ENCODE data around the gene IQUB.
"Not testable (repeated sequence)": the region's sequence is repeated elsewhere in the genome, so short reads cannot be mapped to it uniquely, and the experiment has no call there.

IQUB gene

DNA sequence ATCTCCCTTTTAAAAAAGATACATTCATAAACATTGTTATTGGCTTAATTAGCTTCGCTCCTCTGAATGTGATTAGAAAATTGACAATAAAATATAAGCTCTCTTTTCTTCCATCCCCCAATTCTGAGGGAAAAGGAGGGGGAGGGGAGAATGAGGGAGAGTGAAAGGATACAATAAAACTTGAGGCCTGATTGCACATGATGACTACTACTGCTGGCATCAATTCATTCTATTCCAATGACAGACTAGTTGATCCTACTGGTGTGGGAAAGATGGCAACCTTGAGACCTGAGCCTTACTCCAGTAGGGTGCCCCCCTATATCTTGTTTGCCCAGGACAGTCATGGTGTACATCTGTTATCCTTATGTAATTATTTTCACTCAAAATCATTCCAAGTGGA is 4.5 kb upstream of the IQUB start:
- no peak for DNase-seq

GRCh38 chr7:123538189-123538714 is 3.9 kb upstream of the IQUB start:
- DNase-seq = no peak

DNA sequence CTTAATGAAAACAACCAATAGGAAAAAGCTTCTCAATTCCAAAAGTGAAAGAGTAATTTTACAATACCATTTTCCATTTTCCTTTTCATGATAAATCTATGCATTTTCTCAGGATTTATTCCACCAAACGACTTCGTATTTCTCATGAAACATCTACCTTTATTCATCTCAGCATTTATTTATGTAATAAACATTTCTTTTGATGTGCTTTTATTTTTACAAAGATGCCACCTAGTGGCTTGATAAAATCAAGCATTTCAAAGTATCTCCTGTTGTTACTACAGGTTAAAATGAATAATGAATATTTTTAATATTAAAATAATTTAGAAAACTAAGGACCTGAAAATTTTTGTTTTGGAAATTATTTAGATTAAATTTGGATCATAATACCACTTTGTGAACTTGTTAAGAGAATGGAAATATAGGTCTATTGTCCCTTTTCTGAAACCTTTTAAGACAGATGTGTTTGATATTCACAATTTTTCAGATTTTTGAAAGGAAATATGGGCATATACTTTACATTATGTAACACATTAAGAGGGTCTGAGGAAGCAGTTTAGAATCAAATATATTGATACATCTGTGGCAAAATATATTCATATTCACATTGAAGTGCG is 2.7 kb upstream of the IQUB start:
- no peak for DNase-seq

- DNase-seq = no peak
These were observed 1.1 kb upstream of the IQUB start for GRCh38 chr7:123535517-123535916.

- no peak for DNase-seq
These were observed 439 bp downstream of the IQUB start for GRCh38 chr7:123533929-123534382.

GRCh38 chr7:123533553-123533917 is 860 bp downstream of the IQUB start:
- DNase-seq = no peak

- peak; percentile 72 for DNase-seq
These were observed 1.4 kb downstream of the IQUB start for GRCh38 chr7:123532788-123533552.

DNA sequence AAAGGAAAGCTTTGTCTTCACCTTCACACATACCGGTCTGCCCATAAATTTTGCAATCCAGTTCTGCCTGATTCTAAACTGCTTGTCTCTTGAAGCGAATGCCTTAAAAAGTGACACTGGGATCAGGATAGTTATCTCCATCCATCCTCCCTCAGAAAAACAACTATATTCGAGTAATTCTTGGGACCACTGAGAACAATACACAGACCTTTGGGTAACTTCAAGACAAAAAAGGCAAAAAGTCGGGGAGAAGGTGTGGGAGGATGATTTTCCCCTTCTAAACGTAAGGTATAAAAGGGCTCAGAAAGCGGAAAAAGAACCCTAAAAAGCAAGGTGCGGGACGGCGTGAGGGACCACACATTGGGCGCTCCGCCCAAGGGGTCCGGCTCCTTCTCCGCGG is 2.1 kb downstream of the IQUB start:
- not testable (repeated sequence) for DNase-seq

DNA sequence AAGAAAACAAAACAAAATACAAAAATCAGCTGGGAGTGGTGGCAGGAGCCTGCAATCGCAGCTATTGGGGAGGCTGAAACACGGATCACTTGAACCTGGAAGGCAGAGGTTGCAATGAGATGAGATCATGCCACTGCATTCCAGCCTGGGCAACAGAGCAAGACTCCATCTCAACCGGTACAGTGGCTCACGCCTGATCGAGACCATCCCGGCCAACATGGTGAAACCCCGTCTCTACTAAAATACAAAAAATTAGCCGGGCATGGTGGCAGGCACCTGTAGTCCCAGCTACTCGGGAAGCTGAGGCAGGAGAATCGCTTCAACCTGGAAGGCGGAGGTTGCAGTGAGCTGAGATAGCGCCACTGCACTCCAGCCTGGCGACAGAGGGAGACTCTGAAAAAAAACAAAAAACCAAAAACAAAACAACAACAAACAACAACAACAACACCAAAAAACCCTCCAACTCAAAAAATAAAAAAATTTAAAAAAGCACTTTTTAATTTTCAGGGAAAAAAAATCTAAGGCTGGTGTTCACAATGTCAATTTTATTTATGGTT is 4.3 kb downstream of the IQUB start:
- not testable (repeated sequence) for DNase-seq

- DNase-seq = no peak
These were observed 6.1 kb downstream of the IQUB start for GRCh38 chr7:123528265-123528664.

DNA sequence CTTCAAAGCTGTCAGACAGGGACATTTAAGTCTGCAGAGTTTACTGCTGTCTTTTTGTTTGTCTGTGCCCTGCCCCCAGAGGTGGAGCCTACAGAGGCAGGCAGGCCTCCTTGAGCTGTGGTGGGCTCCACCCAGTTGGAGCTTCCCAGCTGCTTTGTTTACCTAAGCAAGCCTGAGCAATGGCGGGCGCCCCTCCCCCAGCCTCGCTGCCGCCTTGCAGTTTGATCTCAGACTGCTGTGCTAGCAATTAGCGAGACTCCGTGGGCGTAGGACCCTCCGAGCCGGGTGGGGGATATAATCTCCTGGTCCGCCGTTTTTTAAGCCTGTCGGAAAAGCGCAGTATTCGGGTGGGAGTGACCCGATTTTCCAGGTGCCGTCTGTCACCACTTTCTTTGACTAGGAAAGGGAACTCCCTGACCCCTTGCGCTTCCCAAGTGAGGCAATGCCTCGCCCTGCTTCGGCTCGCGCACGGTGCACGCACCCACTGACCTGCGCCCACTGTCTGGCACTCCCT is 6.6 kb downstream of the IQUB start:
- DNase-seq = not testable (repeated sequence)

GRCh38 chr7:123526533-123526932 is 7.9 kb downstream of the IQUB start:
- DNase-seq = not testable (repeated sequence)

DNA sequence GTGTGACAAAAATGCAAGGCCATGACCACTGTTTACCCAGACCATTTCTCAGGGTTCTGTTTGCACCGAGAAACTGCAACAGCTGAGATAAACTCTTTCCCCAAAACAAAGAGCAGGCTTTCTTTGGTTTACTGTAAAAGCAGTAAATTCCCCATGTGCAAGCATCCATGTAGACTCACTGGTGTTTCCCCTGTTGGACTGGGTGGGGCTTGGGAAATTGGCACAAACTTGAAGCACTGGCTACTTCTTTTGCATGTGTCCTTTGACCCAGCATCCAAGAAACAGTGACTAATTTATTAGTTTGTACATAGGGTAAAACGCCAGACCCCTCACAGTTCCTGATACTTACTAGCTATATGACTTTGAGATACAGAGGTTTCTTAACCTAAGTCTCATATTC is 12.3 kb downstream of the IQUB start:
- no peak for DNase-seq

DNA sequence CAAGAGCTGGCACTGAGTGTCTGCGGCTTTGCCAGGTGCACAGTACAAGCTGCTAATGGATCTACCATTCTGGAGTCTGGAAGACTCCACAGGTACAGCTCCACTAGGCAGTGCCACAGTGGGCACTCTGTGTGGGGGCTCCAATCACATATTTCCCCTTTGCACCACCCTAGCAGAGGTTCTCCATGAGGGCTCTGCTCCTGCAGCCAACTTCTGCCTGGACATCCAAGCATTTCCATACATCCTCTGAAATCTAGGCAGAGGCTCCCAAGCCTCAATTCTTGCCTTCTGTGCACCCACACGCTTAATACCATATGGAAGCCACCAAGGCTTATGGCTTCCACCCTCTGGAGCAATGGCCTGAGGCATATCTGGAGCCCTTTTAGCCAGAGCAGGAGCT is 29.2 kb downstream of the IQUB start:
- no peak for DNase-seq

GRCh38 chr7:123502201-123502600 is 32.2 kb downstream of the IQUB start:
- DNase-seq = no peak

- no peak for DNase-seq
These were observed 33.4 kb downstream of the IQUB start for GRCh38 chr7:123500878-123501489.

- DNase-seq = no peak
These were observed 35.0 kb downstream of the IQUB start for GRCh38 chr7:123499211-123499970.

GRCh38 chr7:123498601-123499000 is 35.8 kb downstream of the IQUB start:
- no peak for DNase-seq

- no peak for DNase-seq
These were observed 36.4 kb downstream of the IQUB start for GRCh38 chr7:123498031-123498430.

DNA sequence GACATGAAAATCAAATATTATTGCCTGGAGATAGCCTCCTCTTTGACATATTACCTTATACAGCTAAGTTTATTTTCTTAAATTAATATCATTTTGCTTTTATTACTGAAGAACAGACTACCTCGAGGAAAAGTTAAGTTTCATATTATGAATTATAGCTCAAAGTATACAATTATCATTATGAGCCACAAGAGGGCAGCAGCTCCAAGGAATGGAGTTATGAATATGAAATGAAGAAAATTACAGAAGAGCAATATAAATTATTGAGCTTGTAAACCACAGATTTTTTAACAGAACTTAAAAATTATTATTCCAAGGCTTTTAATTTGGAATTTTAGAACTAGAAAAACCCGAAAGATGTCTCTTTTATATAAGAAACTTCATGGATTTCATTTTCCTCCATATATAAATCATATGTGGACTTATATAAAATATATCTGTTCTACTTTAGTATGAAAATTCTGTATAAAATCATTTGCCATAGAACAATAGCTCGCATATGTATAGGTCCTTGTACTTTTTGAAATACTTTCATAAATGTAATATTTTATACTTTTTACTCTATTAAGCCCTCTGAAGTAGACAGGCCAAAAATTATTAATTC is 40.1 kb downstream of the IQUB start:
- no peak for DNase-seq

GRCh38 chr7:123492485-123492884 is 41.9 kb downstream of the IQUB start:
- no peak for DNase-seq

DNA sequence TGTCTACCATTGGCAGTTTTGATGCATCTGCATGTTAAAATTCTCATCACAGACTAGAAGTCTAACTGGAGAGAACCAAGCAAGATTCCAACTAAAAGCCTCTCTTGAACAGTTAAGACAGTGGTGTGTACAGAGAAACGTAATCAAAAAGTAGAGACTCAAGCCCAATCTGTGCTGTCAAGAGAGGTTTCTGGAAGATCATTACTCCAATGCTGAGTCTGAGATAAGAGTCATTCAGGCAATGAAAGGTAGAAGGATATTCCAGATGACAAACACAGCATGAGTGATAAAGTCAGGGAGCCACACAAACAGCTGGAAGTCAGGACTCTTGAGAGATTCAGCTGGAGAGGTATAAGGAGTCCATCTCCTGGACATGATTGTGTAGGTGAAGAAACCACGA is 48.7 kb downstream of the IQUB start:
- no peak for DNase-seq
